Ectodermal cell (in vitro differentiated cells): ENCODE measurements around the gene CHD9.

ENCODE experiments used
- H3K27ac ChIP-seq: 2 replicates; pipeline ENCODE4 v1.7.0; 2013; ENCODE audit warnings: mild to moderate bottlenecking, low read depth, low read length; ENCODE audit not compliant: insufficient read depth, poor library complexity, severe bottlenecking
- H3K27me3 ChIP-seq: 2 replicates; pipeline ENCODE4 v1.7.0; 2013; ENCODE audit warnings: mild to moderate bottlenecking, low read length; ENCODE audit not compliant: insufficient read depth, control insufficient read depth, poor library complexity, severe bottlenecking
- H3K36me3 ChIP-seq: one replicate; pipeline ENCODE4 v1.7.0; 2013; ENCODE audit warnings: low read length; ENCODE audit not compliant: control insufficient read depth, insufficient read depth
- H3K4me1 ChIP-seq: one replicate; pipeline ENCODE4 v1.7.0; 2013; ENCODE audit warnings: low read length; ENCODE audit not compliant: control insufficient read depth, insufficient read depth
- H3K4me3 ChIP-seq: 2 replicates; pipeline ENCODE4 v1.7.0; 2013; ENCODE audit warnings: low read depth, low read length, control low read depth; ENCODE audit not compliant: insufficient read depth
- H3K9me3 ChIP-seq: 2 replicates; pipeline ENCODE4 v1.7.0; 2013; ENCODE audit warnings: mild to moderate bottlenecking, low read length, moderate library complexity; ENCODE audit not compliant: control insufficient read depth
- WGBS, 2 experiments: methylation state at CpG; one replicate each; pipeline ENCODE4 v1.1.7; 2013; ENCODE audit warnings: missing lambda C conversion rate in 2 of 2; 5-methylcytosine and 5-hydroxymethylcytosine counted together

The CHD9 gene

DNA sequence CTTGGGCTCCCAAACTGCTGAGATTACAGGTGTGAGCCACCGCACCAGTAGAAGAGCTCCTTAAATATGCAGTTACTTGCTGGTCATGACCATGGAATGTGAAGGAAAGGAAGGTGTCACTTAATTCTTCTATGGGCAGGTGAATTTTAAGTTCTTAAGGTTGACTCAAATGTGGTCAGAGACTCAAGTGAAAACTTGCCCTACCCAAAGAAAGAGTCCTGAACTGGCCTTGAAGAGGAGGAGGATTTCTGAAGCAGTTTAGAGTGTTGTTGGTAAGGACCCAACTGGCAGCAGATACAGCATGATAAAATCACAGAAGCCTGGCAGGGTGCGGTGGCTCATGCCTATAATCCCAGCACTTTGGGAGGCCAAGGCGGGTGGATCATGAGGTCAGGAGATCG is 29.4 kb downstream of the CHD9 start:
- H3K27me3 ChIP-seq: no peaks in the 10 kb centered on the region
- H3K4me1 ChIP-seq: peaks cover 19% of the 10 kb centered on the region
- no peaks in the 10 kb centered on the region for H3K9me3 ChIP-seq
- no peak overlapping the region for H3K4me3 ChIP-seq
- no peaks in the 10 kb centered on the region for H3K36me3 ChIP-seq
- WGBS, 2 experiments: 91 to 97% methylated on average over 4 of the region's 4 CpGs
- no peak overlapping the region for H3K27ac ChIP-seq

DNA sequence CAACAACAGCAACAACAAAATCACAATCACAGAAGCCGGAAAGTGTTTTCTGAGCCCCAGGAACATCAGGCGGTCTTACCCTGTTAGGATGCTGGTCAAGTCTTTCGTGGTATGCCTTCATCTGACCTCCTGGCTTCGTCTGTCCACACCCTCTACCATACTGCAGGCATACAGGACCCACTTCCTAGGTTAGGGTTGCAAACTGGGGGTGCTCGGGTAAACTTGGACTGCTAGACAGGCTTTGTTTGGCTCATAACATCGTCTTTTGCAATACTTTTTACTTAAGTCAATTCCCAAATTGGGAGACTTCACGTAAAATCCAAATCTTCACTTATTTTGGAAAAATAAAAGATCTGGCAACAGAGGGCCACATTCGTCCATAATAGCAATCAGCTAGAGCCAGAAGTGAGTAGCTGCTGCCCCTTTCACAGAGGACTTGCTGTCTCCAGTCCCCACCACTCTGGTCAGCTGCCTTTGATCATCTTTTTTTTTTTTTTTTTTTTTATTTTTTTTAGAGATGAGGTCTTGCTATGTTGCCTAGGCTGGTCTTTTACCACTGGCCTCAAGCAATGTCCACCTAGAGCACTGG is 30.0 kb downstream of the CHD9 start:
- WGBS, 2 experiments: 91 to 93% methylated on average over 8 of the region's 8 CpGs
- H3K4me1 ChIP-seq: peaks cover 22% of the 10 kb centered on the region
- H3K27me3 ChIP-seq: no peaks in the 10 kb centered on the region
- no peak overlapping the region for H3K27ac ChIP-seq
- no peak overlapping the region for H3K4me3 ChIP-seq
- no peaks in the 10 kb centered on the region for H3K36me3 ChIP-seq
- no peaks in the 10 kb centered on the region for H3K9me3 ChIP-seq

DNA sequence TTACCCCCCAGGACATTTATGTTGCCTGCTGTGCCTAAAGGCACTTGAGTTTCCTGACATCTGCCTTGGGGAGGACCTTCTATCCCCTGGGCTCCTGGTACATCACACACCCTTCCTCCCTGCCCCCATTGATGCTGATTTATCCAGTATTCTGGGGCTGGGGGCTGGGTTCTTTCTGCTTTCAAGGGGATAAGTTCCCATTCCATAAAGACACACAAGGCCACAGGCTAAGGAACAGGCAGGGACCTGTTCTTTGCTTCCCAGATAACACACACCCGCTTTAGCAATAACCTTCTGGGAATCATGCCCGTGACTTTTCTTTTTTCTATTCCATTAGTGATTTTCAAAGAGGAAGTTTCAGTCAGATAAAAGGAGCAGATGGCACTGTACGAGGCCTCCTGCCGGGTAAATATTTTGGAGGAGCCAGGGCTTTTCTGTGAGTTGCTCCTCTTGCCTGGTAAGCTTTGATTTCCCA is 30.6 kb downstream of the CHD9 start:
- H3K27ac ChIP-seq: no peak overlapping the region
- 77 to 87% methylated on average over 4 of the region's 4 CpGs for WGBS, 2 experiments

DNA sequence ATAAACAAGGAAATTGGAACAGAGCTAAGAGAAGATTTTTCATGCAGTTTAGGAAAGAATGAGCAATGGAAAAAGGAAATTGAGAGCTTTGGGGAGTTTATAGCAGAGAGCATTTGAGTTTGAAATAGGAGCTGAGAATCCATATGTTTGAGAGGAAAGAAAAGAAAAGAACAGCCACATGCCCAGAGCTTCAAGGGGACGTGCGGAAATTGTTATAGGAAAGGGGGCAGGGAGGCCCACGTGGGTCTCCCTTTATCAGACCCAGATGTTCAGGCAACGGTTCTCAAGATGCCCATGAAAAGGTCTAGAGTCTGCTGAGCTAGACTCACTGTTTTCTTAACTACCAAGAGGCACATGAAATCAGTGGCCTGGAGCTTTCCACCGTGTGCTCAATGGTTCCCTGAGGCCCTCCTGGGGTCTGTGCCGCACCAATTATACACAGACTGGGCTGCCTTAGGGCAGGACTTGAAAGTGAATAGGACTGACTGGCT is 31.2 kb downstream of the CHD9 start:
- WGBS, 2 experiments: 52 to 62% methylated on average over 6 of the region's 6 CpGs
- peaks cover 21% of the 10 kb centered on the region for H3K4me1 ChIP-seq
- no peak overlapping the region for H3K27ac ChIP-seq

More for the DNA sequence above, 30.6 kb downstream of the CHD9 start:
- Histone ChIP-seq H3K4me1 (peaks cover 27% of the 10 kb centered on the region), H3K27me3 (no peaks in the 10 kb centered on the region), H3K9me3 (no peaks in the 10 kb centered on the region), H3K4me3 (no peak overlapping the region), H3K36me3 (no peaks in the 10 kb centered on the region)

DNA sequence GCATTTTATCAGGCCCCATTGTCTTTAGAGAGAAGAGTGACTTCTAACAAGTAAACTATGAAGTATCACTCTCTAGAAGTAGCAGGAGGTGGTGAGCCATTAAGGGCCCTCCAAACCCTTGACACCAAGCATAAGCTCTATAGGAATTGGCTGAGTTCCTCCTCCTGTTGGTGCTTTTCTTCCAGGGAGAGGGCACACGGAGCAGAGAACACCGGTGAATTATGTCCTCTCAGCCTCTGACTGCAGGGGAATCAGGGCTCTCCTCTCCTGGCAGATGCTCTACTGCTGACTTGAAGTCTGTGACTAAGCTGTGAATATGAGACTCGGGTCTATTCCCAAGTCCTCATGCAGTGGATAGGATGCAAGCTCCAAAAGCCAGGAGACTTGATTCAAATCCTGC is 32.3 kb downstream of the CHD9 start:
- H3K27ac ChIP-seq: no peak overlapping the region
- 69 to 79% methylated on average over 3 of the region's 3 CpGs for WGBS, 2 experiments

More for the DNA sequence above, 31.2 kb downstream of the CHD9 start:
- Histone ChIP-seq H3K36me3 (no peaks in the 10 kb centered on the region), H3K4me3 (no peak overlapping the region), H3K27me3 (no peaks in the 10 kb centered on the region), H3K9me3 (no peaks in the 10 kb centered on the region)

DNA sequence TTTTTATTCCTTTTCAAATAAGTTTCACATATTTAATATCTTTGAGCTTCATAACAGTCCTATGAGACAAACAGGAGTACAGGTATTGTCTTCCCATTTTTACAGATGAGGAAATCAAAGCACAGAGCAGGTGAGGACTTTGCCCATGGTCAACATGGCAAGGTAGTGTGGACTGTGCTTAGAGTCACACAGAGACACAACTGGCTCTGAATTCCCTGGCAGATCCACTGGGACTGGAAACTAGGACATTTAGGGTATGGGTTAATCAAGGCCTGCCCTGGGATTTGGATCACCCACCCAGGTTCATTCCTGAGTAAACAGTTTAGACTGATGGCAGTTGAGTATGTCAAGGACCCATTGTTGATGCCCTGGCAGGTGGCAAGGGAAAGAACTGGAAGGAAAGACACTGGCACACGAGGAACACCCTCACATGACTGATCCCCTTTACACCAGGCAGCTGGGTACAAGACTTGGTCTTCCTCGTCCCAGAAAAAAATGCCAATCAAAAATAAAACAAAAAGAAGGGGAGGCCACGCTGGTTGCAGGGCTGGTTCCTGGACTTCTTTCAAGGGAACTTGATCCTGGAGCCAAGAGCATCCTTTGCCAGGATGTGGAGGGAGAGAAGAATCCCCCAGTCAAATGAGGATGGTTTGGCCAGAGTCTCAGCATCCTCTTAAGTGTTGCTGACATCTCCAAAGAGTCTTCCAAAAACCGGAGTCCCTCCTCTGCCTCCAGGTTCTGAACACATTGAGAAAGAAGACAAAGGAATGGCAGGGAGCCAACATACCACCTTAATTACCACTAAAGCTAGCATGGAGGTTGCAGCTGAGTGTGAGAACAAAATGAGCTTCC is 34.9 kb downstream of the CHD9 start:
- H3K4me1 ChIP-seq: peaks cover 29% of the 10 kb centered on the region
- no peak overlapping the region for H3K4me3 ChIP-seq
- no peaks in the 10 kb centered on the region for H3K27me3 ChIP-seq
- no peak overlapping the region for H3K27ac ChIP-seq
- WGBS, 2 experiments: 55 to 59% methylated on average over 4 of the region's 4 CpGs
- H3K9me3 ChIP-seq: no peaks in the 10 kb centered on the region
- no peaks in the 10 kb centered on the region for H3K36me3 ChIP-seq

More for the DNA sequence above, 32.3 kb downstream of the CHD9 start:
- no peaks in the 10 kb centered on the region for H3K9me3 ChIP-seq
- H3K27me3 ChIP-seq: no peaks in the 10 kb centered on the region
- H3K36me3 ChIP-seq: no peaks in the 10 kb centered on the region
- no peak overlapping the region for H3K4me3 ChIP-seq
- peaks cover 29% of the 10 kb centered on the region for H3K4me1 ChIP-seq

DNA sequence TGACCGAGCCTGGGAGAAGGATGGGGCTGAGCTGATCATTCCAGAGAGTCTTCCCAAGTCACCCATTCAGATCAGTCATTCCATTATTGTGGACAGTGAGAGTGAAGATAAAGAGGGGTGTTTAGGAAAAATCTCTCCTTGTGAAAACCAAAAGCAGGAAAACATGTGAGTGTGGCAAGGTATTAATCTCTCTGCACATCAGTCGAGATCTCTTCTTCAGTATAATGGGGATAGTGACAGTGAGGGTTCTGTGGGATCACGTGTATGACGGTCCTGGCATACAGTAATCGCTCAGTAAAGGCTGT is 35.4 kb downstream of the CHD9 start:
- Histone ChIP-seq H3K4me3 (no peak overlapping the region), H3K36me3 (no peaks in the 10 kb centered on the region), H3K27ac (no peak overlapping the region), H3K27me3 (no peaks in the 10 kb centered on the region), H3K9me3 (no peaks in the 10 kb centered on the region), H3K4me1 (peaks cover 27% of the 10 kb centered on the region)
- WGBS, 2 experiments: 21 to 22% methylated on average over 5 of the region's 5 CpGs

DNA sequence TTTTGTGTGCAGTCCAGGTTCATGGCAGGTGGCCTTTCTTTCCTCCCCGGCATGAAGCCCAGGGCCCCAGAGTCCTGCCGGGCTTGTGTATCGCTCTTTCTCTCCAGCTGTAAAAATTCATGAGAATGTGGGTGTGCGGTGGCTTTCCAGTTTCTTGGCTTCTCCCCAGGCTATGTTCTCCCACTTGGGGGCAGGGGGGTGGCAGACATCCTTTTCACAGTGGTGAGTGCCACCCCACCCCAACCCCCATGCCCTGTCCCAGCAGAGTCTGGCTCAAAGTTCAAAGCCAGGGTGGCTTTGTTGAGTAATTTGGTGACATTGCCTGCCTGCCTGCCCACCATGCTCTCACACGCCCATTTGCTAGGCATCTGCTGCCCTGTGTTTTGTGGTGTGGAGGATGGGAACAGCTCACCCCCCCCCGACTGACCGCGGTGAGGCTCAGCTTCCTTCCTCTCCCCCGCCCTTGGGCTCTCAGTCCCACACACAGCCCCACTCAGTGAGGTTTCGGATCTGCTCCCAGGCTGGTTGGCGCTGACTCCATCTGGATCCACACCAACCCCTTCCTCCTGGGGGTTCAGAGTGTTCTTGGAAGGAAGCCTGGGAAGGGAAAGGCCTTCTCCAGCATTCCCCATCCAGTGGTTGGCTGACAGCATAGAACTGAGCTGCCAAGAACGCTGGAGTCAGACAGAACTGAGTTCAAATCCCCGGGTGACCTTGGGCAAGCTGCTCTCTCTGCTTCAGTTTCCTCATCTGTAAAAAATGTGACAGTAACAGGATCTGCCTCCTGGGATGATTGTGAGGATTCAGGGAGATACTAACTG is 36.0 kb downstream of the CHD9 start:
- Histone ChIP-seq H3K27ac (no peak overlapping the region), H3K27me3 (no peaks in the 10 kb centered on the region), H3K4me3 (no peak overlapping the region), H3K4me1 (peaks cover 21% of the 10 kb centered on the region), H3K36me3 (no peaks in the 10 kb centered on the region), H3K9me3 (no peaks in the 10 kb centered on the region)
- 36 to 39% methylated on average over 13 of the region's 13 CpGs for WGBS, 2 experiments

DNA sequence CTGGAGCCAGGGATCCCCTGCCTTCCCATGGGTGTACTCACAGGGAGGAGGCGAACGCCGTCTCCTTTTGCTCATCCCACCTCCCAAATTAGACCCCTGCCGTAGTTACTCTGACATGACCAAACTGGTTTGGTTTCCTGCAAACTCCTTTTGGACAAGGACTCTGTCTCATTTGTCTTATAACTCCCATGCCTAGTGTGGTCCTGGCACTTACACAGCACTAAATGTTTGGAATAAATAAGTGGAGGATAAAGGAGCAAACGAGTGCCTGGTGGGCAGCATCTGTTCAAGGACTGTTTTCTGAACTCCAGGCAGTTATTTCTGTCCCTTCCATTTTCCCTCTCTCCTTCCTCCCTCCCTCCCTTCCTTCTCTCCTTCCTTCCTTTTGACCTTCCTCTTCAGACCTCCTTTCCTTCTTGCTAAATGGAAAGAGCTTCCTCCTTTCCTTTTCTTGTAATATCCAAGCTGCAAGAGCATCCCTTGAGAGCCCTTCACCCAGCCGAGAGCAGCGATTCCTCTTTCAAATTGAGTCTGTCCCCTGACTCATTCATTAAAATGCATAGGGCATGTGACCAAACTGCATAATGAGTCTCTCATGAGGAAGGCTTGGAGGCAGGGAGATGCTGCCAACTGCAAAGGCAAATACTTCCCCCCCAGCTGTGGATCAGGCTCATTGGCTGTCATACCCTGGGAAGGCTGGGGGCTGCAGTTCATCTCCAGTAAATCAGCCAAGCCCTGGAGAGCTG is 36.8 kb downstream of the CHD9 start:
- WGBS, 2 experiments: 46 to 50% methylated on average over 7 of the region's 7 CpGs
- H3K4me3 ChIP-seq: no peak overlapping the region
- no peak overlapping the region for H3K27ac ChIP-seq
- H3K4me1 ChIP-seq: peaks cover 19% of the 10 kb centered on the region
- H3K36me3 ChIP-seq: no peaks in the 10 kb centered on the region
- H3K9me3 ChIP-seq: no peaks in the 10 kb centered on the region
- H3K27me3 ChIP-seq: no peaks in the 10 kb centered on the region
